GM19397 (cell line): ENCODE measurements around the gene SZT2.

ENCODE experiments used
- ATAC-seq: cut with Tn5 transposase; IDR thresholded peaks from one replicate; pipeline ENCODE4 v1.9.1; 2021; ENCODE audit warnings: mild to moderate bottlenecking, moderate library complexity; ENCODE audit not compliant: unreplicated experiment

Gene SZT2

DNA sequence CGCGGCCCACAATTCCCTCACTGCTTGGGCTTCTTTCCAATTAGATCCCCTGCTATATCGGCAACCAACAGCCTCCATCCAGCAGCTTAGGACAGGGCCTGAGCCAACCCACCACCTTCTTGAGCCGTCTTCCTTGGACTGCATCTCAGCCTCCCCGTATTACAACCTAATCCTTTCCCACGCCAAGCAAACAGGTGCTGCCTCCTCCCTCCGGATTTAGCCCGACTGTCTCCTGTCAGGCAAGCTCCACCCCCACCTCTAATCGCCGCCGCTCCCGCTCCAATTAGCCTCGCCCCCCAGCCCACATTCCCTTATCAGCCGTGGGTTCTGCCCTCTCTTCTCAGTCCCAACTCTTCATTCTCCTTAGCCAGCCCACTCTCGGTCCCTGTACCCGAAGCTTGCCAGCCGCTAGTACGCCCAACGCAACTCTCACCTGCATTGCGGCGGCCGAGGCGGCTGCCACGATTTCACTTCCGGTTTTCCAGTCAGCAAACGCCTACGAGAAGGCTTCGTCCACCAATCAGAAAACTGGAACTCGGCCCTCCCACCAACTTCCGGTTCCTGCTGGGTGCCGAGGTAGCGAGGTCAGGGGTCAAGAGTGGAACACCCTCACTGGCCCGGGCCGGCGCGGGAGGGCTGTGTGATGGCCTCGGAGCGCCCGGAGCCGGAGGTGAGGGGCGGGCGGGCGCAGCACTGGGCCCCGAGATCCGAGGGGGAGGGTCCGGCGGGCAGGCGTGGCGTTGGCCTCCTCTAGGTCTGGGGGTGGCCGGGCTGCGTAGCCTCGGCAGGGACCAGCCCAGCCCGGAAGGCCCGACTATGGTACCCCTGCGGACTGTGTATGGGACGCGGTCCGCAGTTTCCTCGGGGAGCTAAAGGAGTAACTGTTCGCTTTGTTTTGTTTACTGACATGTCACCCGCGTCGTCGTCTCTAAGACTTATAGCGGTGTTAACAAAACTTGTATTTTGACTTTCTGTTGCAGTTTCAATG lies at the start of gene SZT2, which contains the start of gene MED8:
Gene SZT2, plus strand, starts transcription at position 574 of the 988 bp plus-strand sequence. Its CDS starts 70 bp downstream, at position 644.
Gene MED8, minus strand, starts transcription at position 475 of the 988 bp plus-strand sequence. Its CDS starts 36 bp downstream, at position 439.
- ATAC-seq, result peak; percentile 84

DNA sequence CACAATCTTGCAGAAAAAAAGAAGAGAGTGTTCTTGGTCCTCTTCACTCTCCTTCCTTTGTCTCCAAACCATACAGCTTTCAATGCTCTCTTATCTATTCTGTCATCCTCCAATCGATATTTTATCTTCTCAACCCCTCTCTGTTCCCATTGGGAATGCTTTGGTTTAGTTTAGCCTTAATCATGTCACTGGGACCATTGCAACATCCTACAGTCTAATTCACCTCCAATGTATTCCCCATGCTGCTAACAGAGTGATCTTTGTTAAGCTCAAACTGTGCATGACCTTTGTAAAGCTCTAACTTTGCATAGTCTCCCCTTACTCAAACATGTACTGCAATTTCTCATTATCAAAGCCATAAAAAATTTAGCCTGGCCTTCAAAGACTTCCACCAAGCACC lies 49.1 kb upstream of the SZT2 start:
- ATAC-seq, result no peak

DNA sequence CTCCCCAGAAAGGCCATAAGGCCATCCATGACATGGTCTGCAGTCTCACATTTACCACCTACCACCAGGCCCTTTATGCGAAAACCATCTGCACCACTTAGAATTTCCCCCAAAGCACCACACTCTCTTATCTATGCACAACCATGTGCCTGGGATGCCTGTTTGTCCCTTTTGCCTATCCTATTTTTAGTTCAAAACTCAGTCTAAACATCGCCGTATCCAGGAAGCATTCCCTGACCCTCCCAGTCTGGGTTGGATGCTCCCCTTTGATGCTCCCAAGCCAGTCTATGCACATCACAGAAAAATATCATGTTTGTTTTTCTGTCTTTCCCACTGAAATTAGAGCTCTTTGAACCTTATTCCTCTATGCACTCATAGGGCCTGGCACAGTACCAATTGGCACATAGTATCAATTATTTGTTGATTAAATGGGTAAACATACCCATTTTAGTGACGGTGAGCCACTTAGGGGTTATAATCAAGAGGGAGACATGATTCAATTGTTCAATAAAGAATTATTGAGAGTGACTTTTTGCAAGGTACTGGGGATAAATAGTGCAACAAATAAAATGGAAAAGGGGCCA lies 45.3 kb upstream of the SZT2 start:
- ATAC-seq, result no peak

DNA sequence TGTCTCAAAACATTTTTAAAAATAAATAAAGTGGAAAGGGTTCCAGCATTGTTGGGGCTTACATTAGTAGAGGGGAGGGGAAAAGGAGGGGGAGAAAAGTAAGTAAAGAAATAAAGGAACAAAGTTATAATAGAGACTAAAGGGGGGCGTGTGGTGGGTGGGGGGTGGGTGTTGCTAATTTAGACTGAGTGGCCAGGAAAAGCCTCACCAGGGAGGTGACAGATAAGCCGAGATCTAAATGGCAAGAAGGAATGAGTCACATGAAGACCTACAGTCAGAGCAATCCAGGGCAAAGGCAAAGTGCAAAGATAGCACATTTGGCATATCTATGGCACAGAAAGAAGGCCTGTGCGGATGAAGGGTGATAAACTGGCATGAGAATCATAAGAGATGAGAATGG lies 44.6 kb upstream of the SZT2 start:
- ATAC-seq, result no peak

DNA sequence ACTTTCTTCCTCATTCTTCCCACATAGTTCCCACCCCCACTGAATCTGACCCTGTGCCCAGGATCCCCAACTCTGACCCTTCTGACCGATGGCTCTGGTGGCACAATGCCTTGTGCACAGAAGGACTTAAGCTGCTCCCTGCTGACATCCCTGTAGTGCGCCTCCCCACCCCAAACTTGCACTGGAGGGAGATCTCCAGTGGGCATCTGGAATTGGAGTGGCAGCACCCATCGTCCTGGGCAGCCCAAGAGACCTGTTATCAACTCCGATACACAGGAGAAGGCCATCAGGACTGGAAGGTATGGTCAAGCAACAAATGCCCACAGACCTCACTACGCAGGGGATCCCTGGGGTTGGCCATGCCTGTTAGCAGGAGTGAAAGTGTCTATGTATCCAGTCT lies 43.1 kb upstream of the SZT2 start:
- no peak for ATAC-seq

DNA sequence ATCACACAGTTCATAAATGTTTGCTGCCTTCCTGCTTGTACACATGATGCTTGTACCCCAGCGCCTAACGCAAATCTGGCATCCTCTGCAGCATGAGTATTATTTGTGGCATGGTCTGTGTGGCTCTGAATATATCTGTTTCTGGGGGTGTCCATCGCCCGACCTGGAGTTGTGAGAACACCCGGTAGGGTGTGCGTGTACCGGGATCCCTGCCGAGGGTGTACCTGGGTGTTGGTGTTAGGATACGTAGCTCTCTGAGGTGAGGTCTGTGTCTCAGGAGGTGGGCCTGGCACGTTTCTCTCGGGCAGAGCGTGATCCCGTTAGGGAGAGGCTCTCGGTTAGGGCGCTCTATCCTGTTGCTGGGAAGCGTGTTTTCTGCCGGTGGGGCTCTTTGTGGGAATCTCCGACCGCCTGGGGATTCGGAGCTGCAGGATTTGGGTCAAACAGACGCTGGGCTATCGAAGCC lies 41.3 kb upstream of the SZT2 start:
- no peak for ATAC-seq

DNA sequence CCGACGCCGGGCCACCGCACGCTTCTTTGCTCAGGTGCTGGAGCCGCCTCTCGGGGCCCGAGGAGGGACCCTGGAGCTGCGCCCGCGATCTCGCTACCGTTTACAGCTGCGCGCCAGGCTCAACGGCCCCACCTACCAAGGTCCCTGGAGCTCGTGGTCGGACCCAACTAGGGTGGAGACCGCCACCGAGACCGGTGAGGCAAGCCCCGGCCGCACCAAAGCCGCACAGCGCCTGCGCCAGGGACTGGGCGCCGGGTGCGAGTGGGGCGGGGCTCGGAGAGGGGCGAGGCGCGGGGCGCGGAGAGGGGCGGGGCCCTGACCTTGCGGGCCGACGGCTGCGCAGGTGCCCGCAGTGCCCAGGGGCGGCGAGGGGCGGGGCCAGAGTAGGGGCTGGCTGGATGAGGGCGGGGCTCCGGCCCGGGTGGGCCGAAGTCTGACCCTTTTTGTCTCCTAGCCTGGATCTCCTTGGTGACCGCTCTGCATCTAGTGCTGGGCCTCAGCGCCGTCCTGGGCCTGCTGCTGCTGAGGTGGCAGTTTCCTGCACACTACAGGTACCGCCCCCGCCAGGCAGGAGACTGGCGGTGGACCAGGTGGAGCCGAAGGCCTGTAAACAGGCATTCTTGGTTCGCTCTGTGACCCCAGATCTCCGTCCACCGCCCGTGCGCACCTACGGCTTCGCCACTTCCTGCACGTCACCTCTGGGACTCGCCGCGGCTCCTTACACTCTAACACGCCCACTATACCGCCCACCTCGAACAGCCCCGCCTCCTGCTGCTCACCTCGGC lies 40.7 kb upstream of the SZT2 start:
- ATAC-seq, result no peak

DNA sequence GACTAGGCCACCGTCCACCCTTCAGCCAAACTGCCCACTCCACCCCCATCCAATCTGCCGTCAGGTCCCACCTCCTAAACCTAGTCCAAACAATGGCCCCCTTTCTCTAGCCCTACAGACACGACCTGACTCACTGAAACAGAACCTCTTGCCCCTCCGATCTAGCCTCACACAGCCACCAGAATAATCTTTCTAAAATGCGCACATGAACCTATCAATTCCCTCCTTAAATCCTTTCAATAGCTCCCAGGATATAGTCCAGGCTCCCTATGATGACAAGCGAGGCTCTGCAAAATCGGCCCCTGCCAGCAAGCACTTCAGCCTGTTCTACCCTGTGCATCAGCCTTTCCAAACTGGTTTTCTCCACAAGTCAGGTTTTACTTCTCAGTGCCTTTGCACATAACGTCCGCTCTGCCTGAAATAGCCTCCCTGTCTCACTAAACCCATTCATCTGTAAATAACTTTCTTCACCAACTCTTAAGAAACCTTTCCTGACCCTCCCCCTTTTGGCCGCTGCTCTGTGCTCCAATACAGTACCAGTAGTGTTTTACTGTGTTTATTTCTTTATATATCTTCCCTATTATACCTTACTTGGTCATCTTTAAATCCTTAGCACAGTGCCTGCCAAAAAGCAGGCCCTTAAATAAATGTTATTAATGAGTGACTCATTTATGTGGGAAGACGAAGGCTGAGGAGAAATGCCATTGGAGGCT lies 39.9 kb upstream of the SZT2 start:
- no peak for ATAC-seq

DNA sequence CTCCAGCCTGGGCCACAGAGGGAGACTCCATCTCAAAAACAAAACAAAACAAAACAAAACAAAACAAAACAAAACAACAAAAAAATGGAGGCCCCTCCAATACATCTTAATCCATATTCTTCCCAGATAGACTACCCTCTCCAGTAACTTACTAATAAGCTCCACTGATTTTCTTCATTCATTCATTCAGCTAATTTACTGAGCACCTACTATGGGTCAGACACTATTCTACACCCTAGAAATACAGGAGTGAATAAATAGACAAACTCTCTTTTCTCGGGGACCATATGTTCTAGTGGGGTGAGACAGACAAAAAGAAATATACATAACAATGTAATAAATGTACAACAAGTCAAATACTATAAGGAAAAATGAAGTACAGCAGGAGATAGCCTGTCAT lies 38.7 kb upstream of the SZT2 start:
- ATAC-seq, result no peak

DNA sequence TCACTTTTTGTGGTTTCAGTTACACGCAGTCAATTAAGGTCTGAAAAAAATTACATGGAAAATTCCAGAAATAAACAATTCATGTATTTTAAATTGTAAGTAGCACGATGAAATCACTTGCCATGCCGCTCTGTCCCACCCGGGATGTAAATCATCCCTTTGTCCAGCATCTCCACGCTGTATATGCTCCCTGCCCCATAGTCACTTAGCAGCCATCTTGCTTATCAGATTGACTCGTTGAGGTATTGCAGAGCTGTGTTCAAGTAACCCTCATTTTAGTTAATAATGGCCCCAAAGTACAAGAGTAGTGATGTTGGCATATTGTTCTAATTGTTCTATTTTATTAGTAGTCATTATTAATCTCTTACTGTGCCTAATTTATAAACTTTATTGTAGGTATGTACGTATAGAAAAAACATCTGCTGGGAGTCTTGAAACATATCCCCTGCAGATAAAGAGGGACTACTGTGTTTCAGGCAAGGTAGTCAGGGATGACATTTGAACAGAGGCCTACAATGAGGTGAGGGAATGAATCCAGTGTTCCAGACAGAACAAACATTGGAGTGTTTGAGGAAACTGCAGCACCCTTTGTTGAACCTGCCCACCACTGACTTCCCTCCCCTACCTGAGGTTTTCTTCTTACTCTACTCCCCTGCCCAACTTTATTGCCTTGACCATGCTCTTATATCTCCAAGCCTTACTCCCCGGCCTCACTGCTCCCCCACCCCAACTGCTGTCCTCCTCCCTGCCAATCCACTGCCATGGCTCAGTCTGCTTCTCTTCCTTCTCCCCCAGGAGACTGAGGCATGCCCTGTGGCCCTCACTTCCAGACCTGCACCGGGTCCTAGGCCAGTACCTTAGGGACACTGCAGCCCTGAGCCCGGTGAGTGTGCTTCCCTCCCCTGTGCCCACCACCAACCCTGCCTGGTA lies 38.0 kb upstream of the SZT2 start:
- no peak for ATAC-seq

DNA sequence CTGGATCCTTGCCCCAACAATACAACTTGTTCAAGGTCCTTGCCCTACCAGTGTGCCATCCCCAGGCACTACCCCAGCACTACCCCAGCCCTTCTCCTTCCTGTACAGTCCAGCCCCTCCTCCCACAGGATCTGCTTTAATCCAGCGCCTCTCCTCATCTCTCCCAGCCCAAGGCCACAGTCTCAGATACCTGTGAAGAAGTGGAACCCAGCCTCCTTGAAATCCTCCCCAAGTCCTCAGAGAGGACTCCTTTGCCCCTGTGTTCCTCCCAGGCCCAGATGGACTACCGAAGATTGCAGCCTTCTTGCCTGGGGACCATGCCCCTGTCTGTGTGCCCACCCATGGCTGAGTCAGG lies 37.4 kb upstream of the SZT2 start:
- ATAC-seq, result no peak

DNA sequence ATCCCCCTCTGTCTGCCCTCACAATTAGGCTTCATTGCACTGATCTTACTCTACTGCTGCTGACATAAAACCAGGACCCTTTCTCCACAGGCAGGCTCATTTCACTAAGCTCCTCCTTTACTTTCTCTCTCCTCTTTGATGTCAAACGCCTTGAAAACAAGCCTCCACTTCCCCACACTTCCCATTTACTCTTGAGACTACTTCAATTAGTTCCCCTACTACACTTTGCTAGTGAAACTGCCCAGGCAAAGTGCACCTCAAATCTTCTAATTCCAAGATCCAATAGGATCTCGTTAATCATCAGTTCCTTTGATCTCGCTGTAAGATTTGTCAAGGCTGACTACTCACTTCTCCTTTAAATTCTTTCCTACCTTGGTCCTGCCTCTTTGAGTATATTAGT lies 36.8 kb upstream of the SZT2 start:
- ATAC-seq, result no peak

DNA sequence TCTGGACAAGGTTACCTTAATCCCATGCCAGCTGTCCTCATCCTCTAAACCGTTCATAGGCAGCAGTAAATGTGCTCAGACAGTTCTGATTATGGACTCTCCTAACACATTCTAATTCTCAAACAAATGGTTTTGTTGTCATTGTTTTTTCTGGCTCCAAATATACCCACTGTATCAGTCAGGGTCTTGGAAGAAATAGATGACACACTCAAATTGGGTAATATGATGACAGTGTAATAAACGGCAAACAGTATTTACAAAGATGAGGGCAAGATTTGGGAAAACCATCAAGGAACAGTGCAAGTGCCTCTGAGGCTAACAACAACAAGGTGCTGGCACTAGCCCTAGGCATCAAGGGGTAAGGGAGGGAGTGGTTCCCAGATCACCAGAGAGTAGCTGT lies 35.2 kb upstream of the SZT2 start:
- no peak for ATAC-seq

DNA sequence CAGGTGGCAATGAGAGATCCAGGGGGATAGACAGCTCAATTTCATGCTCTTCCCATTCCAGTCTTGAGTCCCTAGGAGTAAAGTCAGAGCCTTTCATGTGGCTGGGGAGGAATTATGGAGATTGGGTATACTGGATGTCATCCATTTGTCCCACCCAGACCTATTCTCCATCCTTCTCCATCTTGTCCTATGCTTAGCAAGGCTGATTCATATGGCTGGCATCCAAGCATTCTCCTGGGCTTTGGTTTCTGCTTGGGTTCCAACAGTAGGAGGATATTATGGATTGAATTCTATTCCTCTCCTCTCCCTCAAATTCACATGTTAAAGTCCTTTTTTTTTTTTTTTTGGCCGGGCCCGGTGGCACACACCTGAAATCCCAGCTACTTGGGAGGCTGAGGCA lies 34.8 kb upstream of the SZT2 start:
- ATAC-seq, result no peak

DNA sequence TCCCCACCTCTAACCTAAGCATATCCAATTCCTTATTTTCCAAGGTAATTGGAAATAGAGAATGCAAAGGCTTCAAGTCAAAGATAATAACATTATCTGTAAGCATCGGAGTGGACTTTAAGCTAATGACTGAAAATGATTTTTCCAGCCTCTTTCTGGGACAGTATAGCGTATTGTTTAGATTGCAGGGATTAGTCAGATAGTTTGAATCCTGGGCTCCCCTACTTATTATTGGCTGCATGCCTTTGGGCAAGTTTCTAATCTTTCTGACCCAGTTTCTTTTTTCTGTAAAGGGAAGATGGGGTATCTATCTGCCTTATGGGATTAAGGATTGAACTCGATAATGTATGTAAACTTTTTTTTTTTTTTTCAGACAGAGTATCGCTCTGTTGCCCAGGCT lies 32.4 kb upstream of the SZT2 start:
- ATAC-seq, result no peak

DNA sequence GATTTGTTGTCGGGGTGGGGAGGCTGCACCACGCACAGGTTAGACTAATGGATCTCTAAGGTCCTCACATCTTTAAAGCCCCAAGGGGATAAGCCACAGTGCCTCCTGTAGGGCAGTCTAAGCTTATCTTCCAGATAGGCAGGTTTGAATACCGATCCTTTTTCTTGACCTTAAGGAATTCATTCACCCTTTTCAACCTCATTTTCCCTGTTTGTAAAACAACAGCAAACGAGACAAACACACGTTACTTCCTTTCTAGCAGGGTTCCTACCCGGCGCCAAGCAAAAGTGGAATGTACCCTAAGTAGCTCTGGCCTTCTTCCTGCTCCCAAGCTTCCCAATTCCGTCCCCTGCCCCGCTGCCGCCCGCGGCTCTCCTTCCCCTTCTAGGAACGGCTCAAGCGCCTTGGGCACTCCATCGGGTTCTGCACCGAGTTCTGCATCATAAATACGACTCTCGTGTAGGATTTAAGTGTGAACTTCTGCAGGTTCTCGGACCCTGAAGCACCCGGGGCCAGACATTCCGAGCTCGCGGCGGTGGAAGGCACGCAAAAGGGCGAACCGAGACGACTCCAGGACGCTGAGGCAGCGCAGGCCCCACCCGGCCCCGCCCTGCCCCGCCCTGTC lies 31.5 kb upstream of the SZT2 start:
- peak; percentile 8 for ATAC-seq

DNA sequence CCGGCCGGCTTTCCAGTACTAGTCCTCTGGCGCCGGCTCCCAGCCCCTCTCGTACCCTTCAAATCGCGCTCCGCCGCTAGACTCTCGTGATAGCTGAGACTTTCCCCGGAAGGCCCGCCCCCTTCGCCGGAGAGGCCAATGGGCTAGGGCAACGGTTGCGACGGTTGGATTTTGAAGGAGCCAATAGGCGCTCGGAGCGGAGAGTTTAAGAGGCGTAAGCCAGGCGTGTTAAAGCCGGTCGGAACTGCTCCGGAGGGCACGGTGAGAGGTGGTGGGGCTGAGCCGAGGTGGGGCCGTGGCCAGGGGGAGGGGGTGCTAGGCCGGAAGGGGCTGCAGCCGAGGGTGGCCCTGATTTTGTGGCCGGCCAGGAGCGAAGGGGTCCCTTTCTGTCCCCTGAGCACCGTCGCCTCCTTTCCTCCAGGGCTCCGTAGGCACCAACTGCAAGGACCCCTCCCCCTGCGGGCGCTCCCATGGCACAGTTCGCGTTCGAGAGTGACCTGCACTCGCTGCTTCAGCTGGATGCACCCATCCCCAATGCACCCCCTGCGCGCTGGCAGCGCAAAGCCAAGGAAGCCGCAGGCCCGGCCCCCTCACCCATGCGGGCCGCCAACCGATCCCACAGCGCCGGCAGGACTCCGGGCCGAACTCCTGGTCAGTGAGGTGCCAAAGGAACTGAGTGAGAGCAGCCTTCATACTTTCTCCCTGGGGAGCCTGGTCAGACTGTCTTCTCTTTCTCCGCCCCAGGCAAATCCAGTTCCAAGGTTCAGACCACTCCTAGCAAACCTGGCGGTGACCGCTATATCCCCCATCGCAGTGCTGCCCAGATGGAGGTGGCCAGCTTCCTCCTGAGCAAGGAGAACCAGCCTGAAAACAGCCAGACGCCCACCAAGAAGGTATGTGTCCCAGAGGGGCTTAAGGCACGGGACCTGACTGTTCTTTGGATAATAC lies 30.7 kb upstream of the SZT2 start, which contains the start of gene CDC20:
Gene CDC20, plus strand, starts transcription at position 236 of the 948 bp plus-strand sequence. Its CDS starts 235 bp downstream, at position 471.
- ATAC-seq, result peak; percentile 93

DNA sequence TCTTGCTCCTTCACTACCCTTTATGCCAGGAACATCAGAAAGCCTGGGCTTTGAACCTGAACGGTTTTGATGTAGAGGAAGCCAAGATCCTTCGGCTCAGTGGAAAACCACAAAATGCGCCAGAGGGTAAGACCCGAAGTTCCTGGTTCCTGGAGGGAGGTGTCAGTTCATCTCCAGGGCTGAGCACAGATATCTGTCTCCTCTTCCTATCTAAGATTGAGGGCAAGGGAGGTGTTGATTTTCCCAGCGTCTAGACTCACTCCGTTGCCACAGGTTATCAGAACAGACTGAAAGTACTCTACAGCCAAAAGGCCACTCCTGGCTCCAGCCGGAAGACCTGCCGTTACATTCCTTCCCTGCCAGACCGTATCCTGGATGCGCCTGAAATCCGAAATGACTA lies 30.0 kb upstream of the SZT2 start:
- ATAC-seq, result no peak
